ENCODE results near the gene ADH6.
"Not testable (repeated sequence)": the region's sequence is repeated elsewhere in the genome, so short reads cannot be mapped to it uniquely, and the experiment has no call there.

The ADH6 gene

DNA sequence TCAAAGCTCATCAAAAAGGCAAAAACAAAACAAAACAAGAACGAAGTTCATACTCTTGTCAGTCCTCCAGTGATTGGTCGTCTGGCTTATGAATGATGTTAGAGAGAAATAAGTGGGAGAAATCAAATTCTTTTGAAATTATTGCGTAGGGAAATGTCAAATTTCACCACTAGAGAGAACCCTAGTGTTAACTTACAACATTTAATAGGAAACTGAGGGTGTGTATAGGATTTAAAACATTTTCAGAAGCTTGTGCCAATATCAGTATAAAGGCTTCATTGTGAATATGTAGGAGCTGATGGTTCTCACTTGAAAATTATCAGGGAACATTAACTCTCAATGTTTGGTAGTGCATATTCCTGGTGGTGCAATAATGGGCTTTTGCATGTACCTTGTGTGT is 17.4 kb downstream of the ADH6 start:
- Mint-ChIP-seq H3K27me3 (ENCODE audit: low read depth, poor library complexity) (peaks cover 7% of the 10 kb centered on the region), H3K9me3 (peaks cover 5% of the 10 kb centered on the region), H3K4me1 (peaks cover 10% of the 10 kb centered on the region), H3K4me3 (no peak overlapping the region), H3K36me3 (ENCODE audit: low read depth) (peaks cover 6% of the 10 kb centered on the region), H3K27ac (no peak overlapping the region)
- TF ChIP-seq, protein P1, sequence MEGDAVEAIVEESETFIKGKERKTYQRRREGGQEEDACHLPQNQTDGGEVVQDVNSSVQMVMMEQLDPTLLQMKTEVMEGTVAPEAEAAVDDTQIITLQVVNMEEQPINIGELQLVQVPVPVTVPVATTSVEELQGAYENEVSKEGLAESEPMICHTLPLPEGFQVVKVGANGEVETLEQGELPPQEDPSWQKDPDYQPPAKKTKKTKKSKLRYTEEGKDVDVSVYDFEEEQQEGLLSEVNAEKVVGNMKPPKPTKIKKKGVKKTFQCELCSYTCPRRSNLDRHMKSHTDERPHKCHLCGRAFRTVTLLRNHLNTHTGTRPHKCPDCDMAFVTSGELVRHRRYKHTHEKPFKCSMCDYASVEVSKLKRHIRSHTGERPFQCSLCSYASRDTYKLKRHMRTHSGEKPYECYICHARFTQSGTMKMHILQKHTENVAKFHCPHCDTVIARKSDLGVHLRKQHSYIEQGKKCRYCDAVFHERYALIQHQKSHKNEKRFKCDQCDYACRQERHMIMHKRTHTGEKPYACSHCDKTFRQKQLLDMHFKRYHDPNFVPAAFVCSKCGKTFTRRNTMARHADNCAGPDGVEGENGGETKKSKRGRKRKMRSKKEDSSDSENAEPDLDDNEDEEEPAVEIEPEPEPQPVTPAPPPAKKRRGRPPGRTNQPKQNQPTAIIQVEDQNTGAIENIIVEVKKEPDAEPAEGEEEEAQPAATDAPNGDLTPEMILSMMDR (IDR thresholded peaks at IDR 0.05): no peak
- no peak for DNase-seq

DNA sequence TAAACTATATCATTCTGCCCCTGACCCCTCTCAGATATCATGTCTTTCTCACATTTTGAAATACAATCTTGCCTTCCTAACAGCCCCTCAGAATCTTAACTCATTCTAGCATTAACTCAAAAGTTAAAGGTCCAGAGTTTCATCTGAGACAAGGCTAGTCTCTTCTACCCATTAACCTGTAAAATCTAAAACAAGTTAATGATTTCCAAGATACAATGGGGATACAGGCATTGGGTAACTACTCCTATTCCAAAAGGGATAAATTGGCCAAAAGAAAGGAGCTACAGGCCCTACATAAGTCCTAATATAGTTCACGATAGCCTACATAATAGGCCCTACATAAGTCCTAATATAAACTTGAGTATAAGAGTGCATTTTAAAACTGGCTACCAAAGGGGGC is 18.9 kb downstream of the ADH6 start:
- TF ChIP-seq, protein P1 (IDR thresholded peaks at IDR 0.05): no peak
- Mint-ChIP-seq H3K36me3 (ENCODE audit: low read depth) (peaks cover 6% of the 10 kb centered on the region), H3K4me1 (peaks cover 6% of the 10 kb centered on the region), H3K4me3 (no peak overlapping the region), H3K27ac (no peak overlapping the region), H3K9me3 (peaks cover 5% of the 10 kb centered on the region), H3K27me3 (ENCODE audit: low read depth, poor library complexity) (peaks cover 7% of the 10 kb centered on the region)
- no peak for DNase-seq

- Mint-ChIP-seq H3K27me3 (ENCODE audit: low read depth, poor library complexity) (peaks cover 3% of the 10 kb centered on the region), H3K4me1 (no peaks in the 10 kb centered on the region), H3K36me3 (ENCODE audit: low read depth) (peaks cover 55% of the 10 kb centered on the region), H3K4me3 (no peak overlapping the region), H3K9me3 (peaks cover 48% of the 10 kb centered on the region), H3K27ac (no peak overlapping the region)
- DNase-seq: no peak
- TF ChIP-seq, protein P1 (IDR thresholded peaks at IDR 0.05): no peak
These were observed 28.7 kb downstream of the ADH6 start for GRCh38 chr4:99190336-99190735.

GRCh38 chr4:99189900-99190299 is 29.1 kb downstream of the ADH6 start:
- not testable (repeated sequence) for H3K27ac Mint-ChIP-seq; H3K4me1 Mint-ChIP-seq; DNase-seq; H3K27me3 Mint-ChIP-seq (ENCODE audit: low read depth, poor library complexity); H3K4me3 Mint-ChIP-seq
- Mint-ChIP-seq H3K9me3 (peaks cover 52% of the 10 kb centered on the region), H3K36me3 (ENCODE audit: low read depth) (peaks cover 59% of the 10 kb centered on the region)

GRCh38 chr4:99186029-99186428 is 33.0 kb downstream of the ADH6 start:
- H3K27me3 Mint-ChIP-seq (ENCODE audit: low read depth, poor library complexity): peaks cover 3% of the 10 kb centered on the region
- TF ChIP-seq, protein P1 (IDR thresholded peaks at IDR 0.05): no peak
- DNase-seq: no peak
- no peaks in the 10 kb centered on the region for H3K4me1 Mint-ChIP-seq
- no peak overlapping the region for H3K4me3 Mint-ChIP-seq
- H3K36me3 Mint-ChIP-seq (ENCODE audit: low read depth): peaks cover 53% of the 10 kb centered on the region
- no peak overlapping the region for H3K27ac Mint-ChIP-seq
- H3K9me3 Mint-ChIP-seq: peaks cover 40% of the 10 kb centered on the region

- no peaks in the 10 kb centered on the region for H3K4me1 Mint-ChIP-seq
- no peaks in the 10 kb centered on the region for H3K27me3 Mint-ChIP-seq (ENCODE audit: low read depth, poor library complexity)
- H3K27ac Mint-ChIP-seq: no peak overlapping the region
- TF ChIP-seq, protein P1 (IDR thresholded peaks at IDR 0.05): no peak
- no peak overlapping the region for H3K4me3 Mint-ChIP-seq
- H3K36me3 Mint-ChIP-seq (ENCODE audit: low read depth): peaks cover 48% of the 10 kb centered on the region
- no peak for DNase-seq
- peaks cover 36% of the 10 kb centered on the region for H3K9me3 Mint-ChIP-seq
These were observed 33.5 kb downstream of the ADH6 start for GRCh38 chr4:99185581-99185980.

Data from nephron progenitor cell (in vitro differentiated cells).